ENCODE results near the gene KCNK4. TPM values are rescaled to one million over a fixed set of nuclear protein-coding genes. Genes with fewer than 3 reads are reported as not detected.
A peak's percentile ranks its signal among the peaks of the same experiment; 100 is the strongest.
"Not testable (repeated sequence)": the region's sequence is repeated elsewhere in the genome, so short reads cannot be mapped to it uniquely, and the experiment has no call there.

Gene KCNK4
- total RNA-seq, 1 experiment from 2014 or later, result not detected

DNA sequence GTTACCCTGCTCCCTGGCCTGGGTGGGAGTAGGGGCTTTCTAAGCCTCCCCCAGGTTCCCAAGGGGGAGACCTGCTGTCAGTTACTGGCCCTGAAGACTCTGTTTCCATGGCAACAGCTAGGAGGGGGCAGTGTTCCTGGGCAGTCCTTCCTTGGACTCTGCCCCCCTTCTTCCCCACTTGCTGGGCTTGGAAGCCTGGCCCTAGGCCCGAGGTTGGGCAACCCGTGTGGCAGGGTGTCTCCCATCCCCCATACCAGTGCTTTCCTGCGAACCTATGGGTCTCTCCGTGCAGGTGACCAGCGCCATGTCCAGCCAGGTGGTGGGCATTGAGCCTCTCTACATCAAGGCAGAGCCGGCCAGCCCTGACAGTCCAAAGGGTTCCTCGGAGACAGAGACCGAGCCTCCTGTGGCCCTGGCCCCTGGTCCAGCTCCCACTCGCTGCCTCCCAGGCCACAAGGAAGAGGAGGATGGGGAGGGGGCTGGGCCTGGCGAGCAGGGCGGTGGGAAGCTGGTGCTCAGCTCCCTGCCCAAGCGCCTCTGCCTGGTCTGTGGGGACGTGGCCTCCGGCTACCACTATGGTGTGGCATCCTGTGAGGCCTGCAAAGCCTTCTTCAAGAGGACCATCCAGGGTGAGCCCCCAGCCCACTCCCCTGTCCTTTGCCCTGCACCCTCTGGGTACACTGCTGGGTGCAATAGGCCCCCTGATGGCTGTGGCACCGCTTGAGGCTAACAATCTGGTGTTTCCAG, 15.9 kb downstream of the KCNK4 start:
- Histone ChIP-seq H3K27me3 (replicated peaks) (no peaks in the 10 kb centered on the region), H3K9me3 (replicated peaks) (no peaks in the 10 kb centered on the region), H3K4me1 (replicated peaks) (peaks cover 18% of the 10 kb centered on the region), H3K36me3 (peaks cover 11% of the 10 kb centered on the region; the same call in 1 of the 2 replicates), H3K4me3 (peak overlapping the region; percentile 60), H3K27ac (no peak overlapping the region)
- DNase-seq (ENCODE audit: low read depth in 1 of 2, low spot score in 2 of 2), result no peak

DNA sequence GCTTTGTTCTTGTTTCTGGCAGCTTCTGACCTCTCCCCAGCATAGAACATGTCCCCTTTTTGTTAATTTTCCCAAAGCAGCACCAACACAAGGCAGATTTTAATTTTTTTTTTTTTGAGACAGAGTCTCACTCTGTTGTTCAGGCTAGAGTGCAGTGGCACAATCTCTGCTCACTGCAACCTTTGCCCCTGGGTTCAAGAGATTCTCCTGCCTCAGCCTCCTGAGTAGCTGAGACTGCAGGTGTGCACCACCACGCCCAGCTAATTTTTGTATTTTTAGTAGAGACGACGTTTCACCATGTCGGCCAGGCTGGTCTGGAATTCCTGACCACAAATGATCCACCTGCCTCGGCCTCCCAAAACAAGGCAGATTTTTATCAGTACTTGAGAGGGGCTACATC, 16.7 kb downstream of the KCNK4 start:
- H3K27ac ChIP-seq; DNase-seq (ENCODE audit: low read depth in 1 of 2, low spot score in 2 of 2); H3K9me3 ChIP-seq (replicated peaks); H3K4me3 ChIP-seq; H3K27me3 ChIP-seq (replicated peaks): not testable (repeated sequence)
- Histone ChIP-seq H3K4me1 (replicated peaks) (peaks cover 18% of the 10 kb centered on the region), H3K36me3 (peaks cover 18% of the 10 kb centered on the region)

DNA sequence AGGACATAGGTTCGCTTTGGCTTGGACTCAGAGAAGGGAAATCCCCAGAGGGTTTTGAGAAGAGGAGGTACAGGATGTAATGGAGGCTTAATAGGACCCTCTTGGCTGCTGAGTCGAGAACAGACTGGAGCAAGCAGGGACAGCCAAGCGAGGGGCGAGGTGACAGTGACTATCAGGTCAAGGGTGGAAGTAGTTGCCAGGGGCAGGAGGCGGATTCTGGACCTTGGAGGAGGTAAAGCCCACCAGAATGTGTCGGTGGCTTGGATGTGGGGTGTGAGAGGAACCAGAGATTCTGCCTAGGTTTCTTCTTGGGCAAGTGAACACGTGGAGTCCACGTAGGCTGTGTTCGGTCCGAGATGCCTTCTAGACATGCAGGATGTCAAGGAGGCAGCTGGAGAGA, 21.8 kb downstream of the KCNK4 start:
- no peak overlapping the region for H3K4me3 ChIP-seq
- H3K4me1 ChIP-seq (replicated peaks), result peaks cover 5% of the 10 kb centered on the region; the same call in 1 of the 2 replicates
- no peaks in the 10 kb centered on the region for H3K27me3 ChIP-seq (replicated peaks)
- H3K27ac ChIP-seq, result no peak overlapping the region
- DNase-seq (ENCODE audit: low read depth in 1 of 2, low spot score in 2 of 2), result no peak
- H3K36me3 ChIP-seq, result peaks cover 44% of the 10 kb centered on the region
- H3K9me3 ChIP-seq (replicated peaks), result no peaks in the 10 kb centered on the region

DNA sequence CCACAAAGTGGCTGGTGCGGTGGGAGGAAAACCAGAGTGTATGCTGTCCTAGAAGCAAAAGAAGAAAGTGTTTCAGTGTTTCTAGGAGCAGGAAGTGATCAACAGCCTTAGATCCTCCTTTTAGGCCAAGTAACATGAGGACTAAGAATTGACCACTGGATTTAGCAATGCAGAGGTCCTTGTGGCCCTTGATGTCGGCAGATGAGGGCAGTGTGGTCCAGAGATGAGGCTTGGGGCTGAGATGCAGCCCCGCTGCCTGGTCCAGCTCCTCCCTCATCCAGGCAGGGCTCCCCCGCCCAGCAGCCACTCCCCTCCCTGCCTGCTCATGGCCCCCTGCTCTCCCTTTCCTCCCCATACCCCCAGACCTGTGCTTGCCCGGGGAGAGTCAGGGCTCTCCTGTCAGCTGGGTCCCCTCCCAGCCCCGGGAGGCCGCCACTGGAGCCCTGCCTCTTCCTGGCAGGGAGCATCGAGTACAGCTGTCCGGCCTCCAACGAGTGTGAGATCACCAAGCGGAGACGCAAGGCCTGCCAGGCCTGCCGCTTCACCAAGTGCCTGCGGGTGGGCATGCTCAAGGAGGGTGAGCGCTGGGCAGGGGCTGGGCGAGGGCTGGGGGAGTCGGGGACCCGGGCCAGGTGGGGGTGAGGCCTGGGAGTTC, 22.5 kb downstream of the KCNK4 start:
- Histone ChIP-seq H3K27me3 (replicated peaks) (no peaks in the 10 kb centered on the region), H3K27ac (no peak overlapping the region), H3K4me1 (replicated peaks) (peaks cover 5% of the 10 kb centered on the region; the same call in 1 of the 2 replicates), H3K4me3 (no peak overlapping the region), H3K36me3 (peaks cover 43% of the 10 kb centered on the region), H3K9me3 (replicated peaks) (no peaks in the 10 kb centered on the region)
- DNase-seq (ENCODE audit: low read depth in 1 of 2, low spot score in 2 of 2), result no peak

DNA sequence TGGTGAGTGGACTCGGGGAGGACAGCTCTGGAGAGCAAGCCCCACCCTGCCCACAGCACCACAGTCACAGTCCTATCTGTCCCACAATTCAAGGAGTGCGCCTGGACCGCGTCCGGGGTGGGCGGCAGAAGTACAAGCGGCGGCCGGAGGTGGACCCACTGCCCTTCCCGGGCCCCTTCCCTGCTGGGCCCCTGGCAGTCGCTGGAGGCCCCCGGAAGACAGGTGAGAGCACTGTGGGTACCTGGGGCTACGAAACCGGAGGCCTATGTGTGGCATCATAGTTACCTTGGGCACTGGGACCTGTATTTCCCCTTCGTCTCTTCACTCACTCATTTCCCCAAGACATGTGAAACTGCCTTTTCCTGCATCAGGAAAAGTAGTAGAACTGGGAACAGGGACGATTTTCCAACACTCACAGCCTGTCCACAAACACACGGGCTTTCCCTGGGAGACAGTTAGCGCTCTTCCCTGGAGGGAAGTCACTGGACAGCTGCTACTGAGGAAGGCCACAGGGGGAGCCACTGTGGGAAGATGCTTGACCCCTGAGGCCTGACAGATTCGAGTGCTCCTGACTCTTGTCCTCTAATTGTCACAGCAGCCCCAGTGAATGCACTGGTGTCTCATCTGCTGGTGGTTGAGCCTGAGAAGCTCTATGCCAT, 23.2 kb downstream of the KCNK4 start:
- Histone ChIP-seq H3K4me1 (replicated peaks) (peaks cover 10% of the 10 kb centered on the region), H3K27me3 (replicated peaks) (no peaks in the 10 kb centered on the region), H3K4me3 (no peak overlapping the region), H3K36me3 (peaks cover 43% of the 10 kb centered on the region), H3K9me3 (replicated peaks) (no peaks in the 10 kb centered on the region), H3K27ac (no peak overlapping the region)
- DNase-seq (ENCODE audit: low read depth in 1 of 2, low spot score in 2 of 2), result no peak

DNA sequence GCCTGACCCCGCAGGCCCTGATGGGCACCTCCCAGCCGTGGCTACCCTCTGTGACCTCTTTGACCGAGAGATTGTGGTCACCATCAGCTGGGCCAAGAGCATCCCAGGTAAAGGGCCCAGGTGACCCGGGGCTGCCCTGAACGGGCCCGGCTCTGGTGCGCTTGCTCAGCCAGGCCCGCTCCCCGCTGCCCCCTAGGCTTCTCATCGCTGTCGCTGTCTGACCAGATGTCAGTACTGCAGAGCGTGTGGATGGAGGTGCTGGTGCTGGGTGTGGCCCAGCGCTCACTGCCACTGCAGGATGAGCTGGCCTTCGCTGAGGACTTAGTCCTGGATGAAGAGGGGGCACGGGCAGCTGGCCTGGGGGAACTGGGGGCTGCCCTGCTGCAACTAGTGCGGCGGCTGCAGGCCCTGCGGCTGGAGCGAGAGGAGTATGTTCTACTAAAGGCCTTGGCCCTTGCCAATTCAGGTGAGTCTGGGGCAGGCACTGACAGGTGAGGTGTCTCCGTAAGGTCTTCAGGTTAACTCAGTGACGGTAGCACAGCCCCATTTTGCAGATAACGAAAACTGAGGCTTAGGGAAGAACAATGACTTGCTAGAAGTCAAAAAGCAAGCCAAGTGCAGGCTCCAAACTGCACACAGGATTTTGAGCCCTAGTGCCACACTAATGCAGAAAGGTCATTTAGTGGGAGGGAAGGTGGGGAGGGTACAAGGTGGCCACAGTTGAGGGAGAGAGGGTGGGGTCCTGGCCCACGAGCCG, 23.9 kb downstream of the KCNK4 start:
- DNase-seq (ENCODE audit: low read depth in 1 of 2, low spot score in 2 of 2), result no peak
- Histone ChIP-seq H3K27me3 (replicated peaks) (no peaks in the 10 kb centered on the region), H3K36me3 (peaks cover 43% of the 10 kb centered on the region), H3K4me3 (no peak overlapping the region), H3K9me3 (replicated peaks) (no peaks in the 10 kb centered on the region), H3K4me1 (replicated peaks) (peaks cover 10% of the 10 kb centered on the region), H3K27ac (no peak overlapping the region)

DNA sequence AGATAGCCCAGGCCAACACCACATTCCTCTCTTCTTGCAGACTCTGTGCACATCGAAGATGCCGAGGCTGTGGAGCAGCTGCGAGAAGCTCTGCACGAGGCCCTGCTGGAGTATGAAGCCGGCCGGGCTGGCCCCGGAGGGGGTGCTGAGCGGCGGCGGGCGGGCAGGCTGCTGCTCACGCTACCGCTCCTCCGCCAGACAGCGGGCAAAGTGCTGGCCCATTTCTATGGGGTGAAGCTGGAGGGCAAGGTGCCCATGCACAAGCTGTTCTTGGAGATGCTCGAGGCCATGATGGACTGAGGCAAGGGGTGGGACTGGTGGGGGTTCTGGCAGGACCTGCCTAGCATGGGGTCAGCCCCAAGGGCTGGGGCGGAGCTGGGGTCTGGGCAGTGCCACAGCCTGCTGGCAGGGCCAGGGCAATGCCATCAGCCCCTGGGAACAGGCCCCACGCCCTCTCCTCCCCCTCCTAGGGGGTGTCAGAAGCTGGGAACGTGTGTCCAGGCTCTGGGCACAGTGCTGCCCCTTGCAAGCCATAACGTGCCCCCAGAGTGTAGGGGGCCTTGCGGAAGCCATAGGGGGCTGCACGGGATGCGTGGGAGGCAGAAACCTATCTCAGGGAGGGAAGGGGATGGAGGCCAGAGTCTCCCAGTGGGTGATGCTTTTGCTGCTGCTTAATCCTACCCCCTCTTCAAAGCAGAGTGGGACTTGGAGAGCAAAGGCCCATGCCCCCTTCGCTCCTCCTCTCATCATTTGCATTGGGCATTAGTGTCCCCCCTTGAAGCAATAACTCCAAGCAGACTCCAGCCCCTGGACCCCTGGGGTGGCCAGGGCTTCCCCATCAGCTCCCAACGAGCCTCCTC, 24.8 kb downstream of the KCNK4 start:
- H3K27me3 ChIP-seq (replicated peaks); H3K4me3 ChIP-seq; H3K27ac ChIP-seq; H3K9me3 ChIP-seq (replicated peaks); DNase-seq (ENCODE audit: low read depth in 1 of 2, low spot score in 2 of 2): not testable (repeated sequence)
- peaks cover 43% of the 10 kb centered on the region for H3K36me3 ChIP-seq
- peaks cover 10% of the 10 kb centered on the region for H3K4me1 ChIP-seq (replicated peaks)

DNA sequence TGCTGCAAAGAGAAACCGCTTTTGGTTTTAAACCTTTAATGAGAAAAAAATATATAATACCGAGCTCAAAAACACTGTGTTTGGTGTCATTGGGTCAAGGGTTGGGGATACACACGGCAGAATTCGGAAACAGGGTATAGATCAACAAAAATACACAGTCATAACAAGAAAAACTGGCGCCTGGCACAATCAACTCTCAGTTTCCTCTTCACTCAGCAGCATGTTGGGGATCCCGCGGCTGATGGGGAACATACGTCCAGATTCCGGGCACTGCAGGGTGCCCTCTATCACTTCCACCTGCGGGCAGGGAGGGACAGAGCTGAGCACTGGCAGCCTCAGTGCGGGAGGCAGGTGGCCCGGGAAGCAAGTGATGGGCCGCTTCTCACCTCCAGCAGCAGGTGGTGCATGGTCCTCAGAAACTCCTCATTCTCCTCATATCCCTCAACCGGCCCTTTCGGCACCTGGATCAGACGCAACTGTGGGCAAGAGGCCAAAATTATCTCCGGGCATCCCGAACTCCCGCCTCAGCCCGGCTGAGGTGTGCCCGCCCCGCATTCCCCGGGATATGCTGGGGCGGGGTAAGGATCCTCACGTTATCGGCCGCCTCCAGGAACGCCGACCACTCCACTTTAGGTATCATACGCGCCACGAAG, 25.7 kb downstream of the KCNK4 start:
- peak overlapping the region; percentile 69 for H3K4me3 ChIP-seq
- H3K36me3 ChIP-seq, result peaks cover 43% of the 10 kb centered on the region
- DNase-seq (ENCODE audit: low read depth in 1 of 2, low spot score in 2 of 2), result no peak
- H3K27ac ChIP-seq, result peak overlapping the region; percentile 81
- peaks cover 16% of the 10 kb centered on the region for H3K4me1 ChIP-seq (replicated peaks)
- H3K9me3 ChIP-seq (replicated peaks), result no peaks in the 10 kb centered on the region
- H3K27me3 ChIP-seq (replicated peaks), result no peaks in the 10 kb centered on the region

DNA sequence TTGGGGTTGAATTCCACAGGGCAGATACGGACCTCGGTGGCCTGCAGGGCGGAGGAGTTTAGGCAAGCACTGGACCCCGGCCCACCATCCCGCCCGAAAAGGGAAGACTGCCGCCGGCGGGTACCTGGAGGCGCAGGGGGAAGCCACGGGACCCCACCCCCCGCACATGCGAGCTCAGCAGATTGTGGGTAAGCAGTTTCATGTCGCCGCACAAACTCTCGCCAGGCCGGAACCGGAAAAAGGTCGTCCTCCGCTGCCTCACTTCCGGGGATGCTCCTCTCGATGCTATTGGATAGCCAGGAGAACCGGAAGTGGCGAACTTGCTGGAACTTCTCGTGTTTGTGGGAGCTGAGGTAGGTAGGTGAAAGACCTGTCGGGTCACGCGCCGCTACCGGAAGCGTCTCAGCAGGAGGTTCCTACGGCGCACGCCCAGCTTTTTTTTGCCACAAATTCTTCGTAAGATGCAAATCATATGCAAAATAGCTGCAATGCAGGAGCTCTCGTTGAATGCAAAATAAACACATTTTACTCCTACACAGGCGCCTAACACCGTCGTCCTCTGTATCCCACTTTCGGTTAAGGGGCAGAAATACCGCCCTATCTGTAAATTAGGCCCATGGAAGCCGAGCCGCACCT, 26.3 kb downstream of the KCNK4 start, which contains the start of gene TRMT112:
Gene TRMT112, minus strand, starts transcription at position 235 of the 636 bp plus-strand sequence. Its CDS starts 33 bp downstream, at position 202.
- Histone ChIP-seq H3K36me3 (peaks cover 44% of the 10 kb centered on the region), H3K4me1 (replicated peaks) (peaks cover 20% of the 10 kb centered on the region), H3K27ac (peak within 1 kb of the TSS; percentile 81), H3K27me3 (replicated peaks) (no peaks in the 10 kb centered on the region), H3K4me3 (peak within 1 kb of the TSS; percentile 69), H3K9me3 (replicated peaks) (no peaks in the 10 kb centered on the region)
- peak; percentile 93 to 99 for DNase-seq (ENCODE audit: low read depth in 1 of 2, low spot score in 2 of 2)

DNA sequence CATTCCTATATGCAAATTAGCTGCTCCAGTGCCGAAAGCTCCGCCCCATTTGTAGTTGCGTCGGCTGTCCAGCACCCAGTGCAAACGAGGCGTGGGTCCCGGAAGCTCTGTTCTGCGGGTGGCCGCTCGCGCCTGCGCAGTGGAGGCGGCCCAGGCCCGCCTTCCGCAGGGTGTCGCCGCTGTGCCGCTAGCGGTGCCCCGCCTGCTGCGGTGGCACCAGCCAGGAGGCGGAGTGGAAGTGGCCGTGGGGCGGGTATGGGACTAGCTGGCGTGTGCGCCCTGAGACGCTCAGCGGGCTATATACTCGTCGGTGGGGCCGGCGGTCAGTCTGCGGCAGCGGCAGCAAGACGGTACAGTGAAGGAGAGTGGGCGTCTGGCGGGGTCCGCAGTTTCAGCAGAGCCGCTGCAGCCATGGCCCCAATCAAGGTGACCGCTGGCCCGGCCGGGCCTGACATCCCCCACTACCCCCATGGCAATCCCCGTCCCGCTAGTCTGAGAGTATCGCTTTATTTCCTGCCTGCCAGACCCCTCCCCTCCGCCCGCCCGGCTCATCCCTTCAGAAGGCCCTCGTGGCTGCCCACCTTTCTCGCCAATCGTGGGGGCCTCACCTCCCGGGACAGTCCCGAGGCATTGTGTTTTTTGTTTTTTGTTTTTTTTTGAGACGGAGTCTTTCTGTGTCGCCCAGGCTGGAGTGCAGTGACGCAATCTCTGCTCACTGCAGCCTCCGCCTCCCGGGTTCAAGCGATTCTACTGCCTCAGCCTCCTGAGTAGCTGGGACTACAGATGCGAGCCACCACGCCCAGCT, 27.1 kb downstream of the KCNK4 start, which contains the start of gene PRDX5:
Gene PRDX5, plus strand, starts transcription at position 161 of the 805 bp plus-strand sequence. Its CDS starts 95 bp downstream, at position 256.
- H3K4me3 ChIP-seq, result peak within 1 kb of the TSS; percentile 69
- H3K27me3 ChIP-seq (replicated peaks), result no peaks in the 10 kb centered on the region
- H3K4me1 ChIP-seq (replicated peaks), result peaks cover 20% of the 10 kb centered on the region
- DNase-seq (ENCODE audit: low read depth in 1 of 2, low spot score in 2 of 2), result peak; percentile 97 to 99
- H3K27ac ChIP-seq, result peak within 1 kb of the TSS; percentile 81
- H3K36me3 ChIP-seq, result peaks cover 46% of the 10 kb centered on the region
- no peaks in the 10 kb centered on the region for H3K9me3 ChIP-seq (replicated peaks)
